ENCODE data around the gene OR52B6.
"Not testable (repeated sequence)": the region's sequence is repeated elsewhere in the genome, so short reads cannot be mapped to it uniquely, and the experiment has no call there.

The OR52B6 gene

DNA sequence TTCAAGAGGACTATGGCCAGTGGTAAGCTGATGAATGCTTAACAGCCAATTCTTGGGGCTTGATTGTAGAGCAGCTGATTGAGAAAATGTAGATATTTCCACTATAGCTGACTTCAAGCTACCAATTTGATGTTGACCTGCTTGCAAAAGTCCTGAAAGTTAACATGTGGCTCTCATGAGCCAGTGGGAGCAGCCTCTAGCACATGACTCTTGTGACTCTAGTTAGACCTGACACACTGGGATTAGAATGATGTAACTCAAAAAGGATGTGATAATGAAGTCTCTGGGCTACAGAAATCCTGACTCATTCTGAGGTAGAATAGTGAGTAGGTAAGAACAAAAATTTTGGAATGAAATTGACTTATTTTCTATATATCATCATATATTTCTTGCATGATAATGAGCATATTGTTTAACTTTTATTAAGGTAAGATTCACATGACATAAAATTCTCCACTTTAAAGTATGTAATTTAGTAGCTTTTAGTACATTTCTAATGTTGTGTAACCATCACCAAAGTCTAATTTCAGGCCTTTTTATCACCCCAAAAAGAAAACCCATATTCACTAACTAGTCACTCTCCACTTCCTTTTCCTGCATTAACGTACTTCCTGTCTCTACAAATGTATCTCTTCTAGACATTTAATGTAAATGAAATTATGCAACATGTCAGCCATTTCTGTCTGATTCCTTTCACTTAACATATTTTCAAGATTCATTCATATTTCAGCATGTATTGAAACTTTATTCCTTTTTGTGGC, 16.2 kb upstream of the OR52B6 start:
- no peak overlapping the region for H3K4me3 ChIP-seq (ENCODE audit: control insufficient read depth, low read depth, low read length)
- peak; percentile 57 for DNase-seq (ENCODE audit: low read depth)
- TF ChIP-seq, protein P1, sequence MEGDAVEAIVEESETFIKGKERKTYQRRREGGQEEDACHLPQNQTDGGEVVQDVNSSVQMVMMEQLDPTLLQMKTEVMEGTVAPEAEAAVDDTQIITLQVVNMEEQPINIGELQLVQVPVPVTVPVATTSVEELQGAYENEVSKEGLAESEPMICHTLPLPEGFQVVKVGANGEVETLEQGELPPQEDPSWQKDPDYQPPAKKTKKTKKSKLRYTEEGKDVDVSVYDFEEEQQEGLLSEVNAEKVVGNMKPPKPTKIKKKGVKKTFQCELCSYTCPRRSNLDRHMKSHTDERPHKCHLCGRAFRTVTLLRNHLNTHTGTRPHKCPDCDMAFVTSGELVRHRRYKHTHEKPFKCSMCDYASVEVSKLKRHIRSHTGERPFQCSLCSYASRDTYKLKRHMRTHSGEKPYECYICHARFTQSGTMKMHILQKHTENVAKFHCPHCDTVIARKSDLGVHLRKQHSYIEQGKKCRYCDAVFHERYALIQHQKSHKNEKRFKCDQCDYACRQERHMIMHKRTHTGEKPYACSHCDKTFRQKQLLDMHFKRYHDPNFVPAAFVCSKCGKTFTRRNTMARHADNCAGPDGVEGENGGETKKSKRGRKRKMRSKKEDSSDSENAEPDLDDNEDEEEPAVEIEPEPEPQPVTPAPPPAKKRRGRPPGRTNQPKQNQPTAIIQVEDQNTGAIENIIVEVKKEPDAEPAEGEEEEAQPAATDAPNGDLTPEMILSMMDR (conservative IDR thresholded peaks at IDR 0.05; ENCODE audit: control insufficient read depth, insufficient read depth, low read depth, low read length): no peak

DNA sequence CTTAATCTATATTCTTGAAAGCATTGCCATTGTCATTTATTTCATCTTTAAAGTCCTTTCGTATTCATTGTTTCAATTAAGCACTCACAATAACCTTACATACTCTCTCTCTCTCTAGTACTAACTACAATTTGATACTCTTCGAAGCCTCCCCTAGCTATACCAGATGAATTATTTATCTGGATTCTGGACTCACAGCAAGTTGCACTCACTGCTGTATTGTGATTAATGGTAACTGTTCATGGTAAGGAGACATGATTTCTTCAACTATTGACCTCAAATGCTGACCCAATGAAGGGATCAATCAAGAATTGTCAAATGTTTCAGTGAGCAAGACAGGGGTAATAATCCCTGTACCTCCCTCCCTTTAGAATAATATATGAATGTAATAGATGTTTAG, 6.0 kb upstream of the OR52B6 start:
- TF ChIP-seq, protein P1 (conservative IDR thresholded peaks at IDR 0.05; ENCODE audit: control insufficient read depth, insufficient read depth, low read depth, low read length): no peak
- no peak for DNase-seq (ENCODE audit: low read depth)

DNA sequence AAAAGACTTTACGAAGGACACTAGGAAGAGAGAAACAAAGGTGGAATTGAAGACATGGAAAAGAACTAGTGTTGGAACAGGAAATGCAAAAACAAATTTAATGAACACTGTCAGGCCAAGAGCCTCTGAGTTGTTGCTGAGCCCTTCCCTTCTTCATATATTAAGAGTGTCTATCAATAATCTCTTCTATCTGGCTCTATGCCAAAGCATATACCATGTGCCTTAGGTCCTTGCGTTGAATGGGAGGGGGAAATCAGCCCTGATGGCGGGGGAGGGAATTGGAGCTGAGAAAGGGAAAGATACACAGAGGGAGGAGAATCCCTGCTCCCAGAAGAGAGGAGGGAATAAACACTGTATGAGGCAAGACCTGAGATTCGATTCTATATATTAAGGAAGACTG, 5.5 kb upstream of the OR52B6 start:
- TF ChIP-seq, protein P1 (conservative IDR thresholded peaks at IDR 0.05; ENCODE audit: control insufficient read depth, insufficient read depth, low read depth, low read length): no peak
- no peak for DNase-seq (ENCODE audit: low read depth)
- no peak overlapping the region for H3K4me3 ChIP-seq (ENCODE audit: control insufficient read depth, low read depth, low read length)

More for the DNA sequence above, 6.0 kb upstream of the OR52B6 start:
- H3K4me3 ChIP-seq (ENCODE audit: control insufficient read depth, low read depth, low read length): no peak overlapping the region

DNA sequence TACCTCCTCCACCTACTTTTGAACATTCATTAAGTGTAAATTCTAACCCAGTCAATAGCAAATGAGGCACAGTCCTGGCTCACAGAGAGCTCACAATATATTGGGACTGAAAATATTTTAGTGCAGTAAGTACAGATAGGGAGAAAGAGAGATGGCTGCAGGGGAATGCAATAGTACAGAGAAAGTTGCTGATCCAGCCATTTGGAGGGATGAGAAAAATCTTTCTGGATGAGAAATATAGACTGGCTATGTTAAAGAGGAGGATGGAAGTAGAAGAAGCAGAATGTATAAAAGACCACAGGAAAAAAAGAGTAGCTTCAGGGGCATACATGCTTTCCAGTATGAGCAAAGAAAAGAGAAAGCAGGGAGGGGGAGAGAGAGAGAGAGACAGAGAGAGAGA, 3.6 kb upstream of the OR52B6 start:
- TF ChIP-seq, protein P1 (conservative IDR thresholded peaks at IDR 0.05; ENCODE audit: control insufficient read depth, insufficient read depth, low read depth, low read length): no peak
- H3K4me3 ChIP-seq (ENCODE audit: control insufficient read depth, low read depth, low read length): no peak overlapping the region
- no peak for DNase-seq (ENCODE audit: low read depth)

DNA sequence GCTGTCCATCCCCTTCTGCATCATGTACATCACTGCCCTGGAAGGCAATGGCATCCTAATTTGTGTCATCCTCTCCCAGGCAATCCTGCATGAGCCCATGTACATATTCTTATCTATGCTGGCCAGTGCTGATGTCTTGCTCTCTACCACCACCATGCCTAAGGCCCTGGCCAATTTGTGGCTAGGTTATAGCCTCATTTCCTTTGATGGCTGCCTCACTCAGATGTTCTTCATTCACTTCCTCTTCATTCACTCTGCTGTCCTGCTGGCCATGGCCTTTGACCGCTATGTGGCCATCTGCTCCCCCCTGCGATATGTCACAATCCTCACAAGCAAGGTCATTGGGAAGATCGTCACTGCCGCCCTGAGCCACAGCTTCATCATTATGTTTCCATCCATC, 337 bp downstream of the OR52B6 start:
- TF ChIP-seq, protein P1 (conservative IDR thresholded peaks at IDR 0.05; ENCODE audit: control insufficient read depth, insufficient read depth, low read depth, low read length): no peak
- no peak for DNase-seq (ENCODE audit: low read depth)
- H3K4me3 ChIP-seq (ENCODE audit: control insufficient read depth, low read depth, low read length): no peak overlapping the region

DNA sequence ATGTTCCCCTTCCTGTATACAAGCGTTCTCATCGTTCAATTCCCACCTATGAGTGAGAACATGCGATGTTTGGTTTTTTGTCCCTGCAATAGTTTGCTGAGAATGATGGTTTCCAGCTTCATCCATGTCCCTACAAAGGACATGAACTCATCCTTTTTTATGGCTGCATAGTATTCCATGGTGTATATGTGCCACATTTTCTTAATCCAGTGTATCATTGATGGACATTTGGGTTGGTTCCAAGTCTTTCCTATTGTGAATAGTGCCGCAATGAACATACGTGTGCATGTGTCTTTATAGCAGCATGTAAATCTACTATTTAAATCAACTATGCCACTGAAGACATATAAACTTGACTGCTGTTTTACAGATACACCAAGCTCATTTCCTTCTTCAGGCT, 3.8 kb downstream of the OR52B6 start:
- H3K4me3 ChIP-seq (ENCODE audit: control insufficient read depth, low read depth, low read length); DNase-seq (ENCODE audit: low read depth): not testable (repeated sequence)

DNA sequence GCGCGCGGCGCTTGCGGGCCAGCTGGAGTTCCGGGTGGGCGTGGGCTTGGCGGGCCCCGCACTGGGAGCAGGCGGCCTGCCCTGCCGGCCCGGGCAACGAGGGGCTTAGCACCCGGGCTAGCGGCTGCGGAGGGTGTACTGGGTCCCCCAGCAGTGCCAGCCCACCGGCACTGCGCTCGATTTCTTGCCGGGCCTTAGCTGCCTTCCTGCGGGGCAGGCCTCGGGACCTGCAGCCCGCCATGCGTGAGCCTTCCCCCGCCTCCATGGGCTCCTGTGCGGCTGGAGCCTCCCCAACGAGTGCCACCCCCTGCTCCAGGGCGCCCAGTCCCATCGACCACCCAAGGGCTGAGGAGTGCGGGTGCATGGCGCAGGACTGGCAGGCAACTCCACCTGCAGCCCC, 9.2 kb downstream of the OR52B6 start:
- DNase-seq (ENCODE audit: low read depth); H3K4me3 ChIP-seq (ENCODE audit: control insufficient read depth, low read depth, low read length): not testable (repeated sequence)

DNA sequence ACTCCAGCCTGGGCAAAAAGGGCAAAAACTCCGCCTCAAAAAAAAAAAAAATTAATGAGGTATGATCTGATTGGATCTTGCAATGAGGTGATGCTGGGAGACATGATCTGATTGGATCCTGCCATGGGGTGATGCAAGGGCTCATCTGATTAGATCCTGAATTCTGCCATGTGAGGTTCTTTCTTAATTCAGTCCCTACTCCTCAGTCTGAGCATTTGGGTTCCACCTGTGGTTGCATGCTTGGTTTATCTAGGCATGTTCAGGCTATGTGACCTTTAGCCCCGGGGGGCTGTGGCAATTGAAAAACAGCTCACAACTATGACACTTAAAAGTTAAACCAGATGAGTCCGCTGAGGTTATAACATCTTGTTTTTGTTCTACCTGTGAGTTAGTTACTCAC, 10.9 kb downstream of the OR52B6 start:
- peak; percentile 21 for DNase-seq (ENCODE audit: low read depth)
- H3K4me3 ChIP-seq (ENCODE audit: control insufficient read depth, low read depth, low read length): no peak overlapping the region
- TF ChIP-seq, protein P1 (conservative IDR thresholded peaks at IDR 0.05; ENCODE audit: control insufficient read depth, insufficient read depth, low read depth, low read length): no peak
